WTC11 (cell line): Measurements from ENCODE around the gene EDN1. TPM values are rescaled to one million over a fixed set of nuclear protein-coding genes. Genes with fewer than 3 reads are reported as not detected.

Experiments used
- ATAC-seq: fragments of 200-7000 bp; cut with Tn5 transposase; 2 replicates; pipeline ENCODE4 v1.10.0; 2021; ENCODE audit warnings: mild to moderate bottlenecking, moderate library complexity
- CTCF ChIA-PET: fragments of 300-600 bp; sonication (Branson Sonifier 250); formaldehyde crosslinking; loops from one replicate; lab custom pipeline; 2021; ENCODE audit warnings: antibody characterized with exemption; lab: Charles Lee
- POLR2A ChIA-PET: fragments of 350-600 bp; sonication (Branson Sonifier 250); formaldehyde crosslinking; loops from one replicate; lab custom pipeline; 2021; ENCODE audit warnings: antibody characterized with exemption; lab: Charles Lee
- DNase-seq: peaks from one replicate; pipeline ENCODE4 v3.0.0; 2021; ENCODE audit warnings: low spot score
- H3K27ac Mint-ChIP-seq: 2 replicates; pipeline ENCODE4 v1.8.0; 2021; ENCODE audit warnings: mixed read lengths
- H3K27me3 Mint-ChIP-seq: 2 replicates; pipeline ENCODE4 v1.8.0; 2021; ENCODE audit warnings: low read depth, mild to moderate bottlenecking, moderate library complexity, mixed read lengths
- H3K36me3 Mint-ChIP-seq: 2 replicates; pipeline ENCODE4 v1.8.0; 2021; ENCODE audit warnings: mixed read lengths
- H3K4me1 Mint-ChIP-seq: 2 replicates; pipeline ENCODE4 v1.8.0; 2022; ENCODE audit warnings: mixed read lengths
- H3K4me3 Mint-ChIP-seq: 2 replicates; pipeline ENCODE4 v1.8.0; 2021; ENCODE audit warnings: mild to moderate bottlenecking, moderate library complexity, mixed read lengths
- H3K9me3 Mint-ChIP-seq: 2 replicates; pipeline ENCODE4 v1.8.0; 2021; ENCODE audit warnings: mixed read lengths
- CBFB ChIP-seq: sonication (generic); formaldehyde crosslinking; IDR thresholded peaks from 2 replicates; pipeline ENCODE4 v1.8.1; 2022; ENCODE audit warnings: mild to moderate bottlenecking, low read depth, missing genetic modification reagents
- CDX4 ChIP-seq: fragments of 250-450 bp; sonication (Bioruptor Pico); IDR thresholded peaks from 2 replicates; pipeline ENCODE4 v1.9.0; 2021; ENCODE audit warnings: moderate library complexity, mild to moderate bottlenecking, inconsistent platforms, borderline replicate concordance
- CREB1 ChIP-seq: sonication (generic); formaldehyde crosslinking; IDR thresholded peaks from 2 replicates; pipeline ENCODE4 v1.8.0; 2023; ENCODE audit warnings: mild to moderate bottlenecking, missing genetic modification reagents
- ELF4 ChIP-seq: sonication (generic); formaldehyde crosslinking; IDR thresholded peaks from 2 replicates; pipeline ENCODE4 v1.8.1; 2022; ENCODE audit warnings: low read depth, mild to moderate bottlenecking, moderate library complexity, missing genetic modification reagents
- EMX1 ChIP-seq: fragments of 250-450 bp; sonication (Bioruptor Pico); IDR thresholded peaks from 2 replicates; pipeline ENCODE4 v1.8.0; 2021; ENCODE audit warnings: mild to moderate bottlenecking
- FOXJ3 ChIP-seq: sonication (generic); formaldehyde crosslinking; IDR thresholded peaks from 2 replicates; pipeline ENCODE4 v1.9.0; 2021; ENCODE audit warnings: missing genetic modification reagents, mild to moderate bottlenecking, borderline replicate concordance
- NR1H2 ChIP-seq: sonication (generic); formaldehyde crosslinking; IDR thresholded peaks from 2 replicates; pipeline ENCODE4 v1.9.0; 2021; ENCODE audit warnings: mild to moderate bottlenecking, moderate library complexity, missing genetic modification reagents
- NR3C1 ChIP-seq: sonication (generic); formaldehyde crosslinking; conservative IDR thresholded peaks from 2 replicates; pipeline ENCODE4 v1.8.1; 2023; ENCODE audit warnings: low read depth, mild to moderate bottlenecking, missing genetic modification reagents
- RORB ChIP-seq: fragments of 250-450 bp; sonication (Bioruptor Pico); IDR thresholded peaks from 2 replicates; pipeline ENCODE4 v1.9.0; 2021; ENCODE audit warnings: mild to moderate bottlenecking
- USF1 ChIP-seq: sonication (generic); formaldehyde crosslinking; IDR thresholded peaks from 2 replicates; pipeline ENCODE4 v1.8.0; 2022; ENCODE audit warnings: mild to moderate bottlenecking, missing genetic modification reagents
- ZBTB43 ChIP-seq: sonication (generic); formaldehyde crosslinking; IDR thresholded peaks from 2 replicates; pipeline ENCODE4 v1.8.1; 2023; ENCODE audit warnings: mild to moderate bottlenecking, missing genetic modification reagents
- ZNF671 ChIP-seq: fragments of 250-450 bp; sonication (Bioruptor Pico); IDR thresholded peaks from 2 replicates; pipeline ENCODE4 v1.8.0; 2021; ENCODE audit warnings: mild to moderate bottlenecking
- total RNA-seq: library from RNA; stranded (reverse); gene quantifications from 3 replicates; pipeline ENCODE4 v1.2.3, GENCODE V29; 2021
- TF ChIP-seq, protein P1 (sequence below): fragments of 250-450 bp; sonication (Bioruptor Pico); conservative IDR thresholded peaks from 2 replicates; pipeline ENCODE4 v1.9.0; 2021; ENCODE audit warnings: mild to moderate bottlenecking
- TF ChIP-seq, protein P2 (sequence below): sonication (generic); formaldehyde crosslinking; IDR thresholded peaks from 2 replicates; pipeline ENCODE4 v1.8.0; 2023; ENCODE audit warnings: missing genetic modification reagents, mild to moderate bottlenecking, borderline replicate concordance
- TF ChIP-seq, protein P3 (sequence below): sonication (generic); formaldehyde crosslinking; IDR thresholded peaks from 2 replicates; pipeline ENCODE4 v1.8.1; 2022; ENCODE audit warnings: missing genetic modification reagents, borderline replicate concordance
- TF ChIP-seq, protein P4 (sequence below): fragments of 250-450 bp; sonication (Bioruptor Pico); IDR thresholded peaks from 2 replicates; pipeline ENCODE4 v1.9.0; 2021; ENCODE audit warnings: mild to moderate bottlenecking
- TF ChIP-seq, protein P5 (sequence below): fragments of 200-600 bp; IDR thresholded peaks from 2 replicates; pipeline ENCODE4 v1.8.0; 2022; ENCODE audit warnings: antibody characterized with exemption

The EDN1 gene
- total RNA-seq, 1 experiment from 2014 or later = 1.0 TPM

GRCh38 chr6:12312736-12313135, 22.6 kb downstream of the EDN1 start:
- Mint-ChIP-seq H3K9me3 (peaks cover 15% of the 10 kb centered on the region), H3K4me1 (no peaks in the 10 kb centered on the region)

More at GRCh38 chr6:12312736-12313135, 22.6 kb downstream of the EDN1 start:
- ChIA-PET POLR2A (no interaction called here), CTCF (interaction anchor here (2.0 kb wide), 1 partner anchor 23 kb away, joined by 4 read pairs; the partner anchor contains the start of gene EDN1)
- Mint-ChIP-seq H3K27me3 (no peaks in the 10 kb centered on the region), H3K4me3 (no peak overlapping the region), H3K36me3 (peaks cover 5% of the 10 kb centered on the region), H3K27ac (no peak overlapping the region)
- TF ChIP-seq NR1H2 (CRISPR knock-in tag) (no peak), CDX4 (CRISPR knock-in tag) (no peak), RORB (CRISPR knock-in tag) (no peak), USF1 (no peak), ZBTB43 (CRISPR knock-in tag) (no peak), CREB1 (no peak), ZNF671 (CRISPR knock-in tag) (no peak), NR3C1 (CRISPR knock-in tag) (no peak), ELF4 (CRISPR knock-in tag) (no peak), CBFB (CRISPR knock-in tag) (no peak), FOXJ3 (CRISPR knock-in tag) (no peak), EMX1 (CRISPR knock-in tag) (no peak)
- TF ChIP-seq, protein P1, sequence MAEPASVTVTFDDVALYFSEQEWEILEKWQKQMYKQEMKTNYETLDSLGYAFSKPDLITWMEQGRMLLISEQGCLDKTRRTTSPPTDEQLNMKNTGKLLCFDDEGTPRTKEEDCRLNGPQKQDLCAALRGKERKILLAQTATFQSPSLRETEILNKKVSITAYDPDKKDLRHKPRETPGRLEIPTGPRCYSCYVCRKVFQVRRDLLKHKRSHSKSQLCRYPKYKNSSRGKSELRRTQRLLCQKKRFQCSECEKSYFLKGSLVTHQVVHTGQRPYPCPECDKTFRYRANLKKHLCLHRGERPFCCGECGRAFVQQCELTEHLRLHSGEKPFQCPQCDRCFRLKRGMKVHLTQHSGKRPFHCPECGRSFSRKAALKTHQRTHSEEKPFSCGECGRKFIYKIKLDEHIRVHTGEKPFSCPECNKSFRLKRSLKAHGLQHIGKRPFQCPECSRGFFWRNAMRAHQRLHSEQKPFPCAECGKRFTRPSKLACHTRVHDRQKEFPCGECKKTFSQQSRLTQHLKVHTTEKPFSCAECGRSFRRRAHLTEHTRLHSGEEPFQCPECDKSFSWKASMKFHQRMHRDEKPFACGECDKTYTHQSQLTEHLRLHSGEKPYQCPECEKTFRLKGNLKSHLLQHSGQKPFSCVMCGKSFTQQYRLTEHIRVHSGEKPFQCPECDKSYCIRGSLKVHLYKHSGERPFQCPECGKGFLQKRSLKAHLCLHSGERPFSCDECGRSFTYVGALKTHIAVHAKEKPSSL (CRISPR knock-in tag) = no peak
- TF ChIP-seq, protein P2, sequence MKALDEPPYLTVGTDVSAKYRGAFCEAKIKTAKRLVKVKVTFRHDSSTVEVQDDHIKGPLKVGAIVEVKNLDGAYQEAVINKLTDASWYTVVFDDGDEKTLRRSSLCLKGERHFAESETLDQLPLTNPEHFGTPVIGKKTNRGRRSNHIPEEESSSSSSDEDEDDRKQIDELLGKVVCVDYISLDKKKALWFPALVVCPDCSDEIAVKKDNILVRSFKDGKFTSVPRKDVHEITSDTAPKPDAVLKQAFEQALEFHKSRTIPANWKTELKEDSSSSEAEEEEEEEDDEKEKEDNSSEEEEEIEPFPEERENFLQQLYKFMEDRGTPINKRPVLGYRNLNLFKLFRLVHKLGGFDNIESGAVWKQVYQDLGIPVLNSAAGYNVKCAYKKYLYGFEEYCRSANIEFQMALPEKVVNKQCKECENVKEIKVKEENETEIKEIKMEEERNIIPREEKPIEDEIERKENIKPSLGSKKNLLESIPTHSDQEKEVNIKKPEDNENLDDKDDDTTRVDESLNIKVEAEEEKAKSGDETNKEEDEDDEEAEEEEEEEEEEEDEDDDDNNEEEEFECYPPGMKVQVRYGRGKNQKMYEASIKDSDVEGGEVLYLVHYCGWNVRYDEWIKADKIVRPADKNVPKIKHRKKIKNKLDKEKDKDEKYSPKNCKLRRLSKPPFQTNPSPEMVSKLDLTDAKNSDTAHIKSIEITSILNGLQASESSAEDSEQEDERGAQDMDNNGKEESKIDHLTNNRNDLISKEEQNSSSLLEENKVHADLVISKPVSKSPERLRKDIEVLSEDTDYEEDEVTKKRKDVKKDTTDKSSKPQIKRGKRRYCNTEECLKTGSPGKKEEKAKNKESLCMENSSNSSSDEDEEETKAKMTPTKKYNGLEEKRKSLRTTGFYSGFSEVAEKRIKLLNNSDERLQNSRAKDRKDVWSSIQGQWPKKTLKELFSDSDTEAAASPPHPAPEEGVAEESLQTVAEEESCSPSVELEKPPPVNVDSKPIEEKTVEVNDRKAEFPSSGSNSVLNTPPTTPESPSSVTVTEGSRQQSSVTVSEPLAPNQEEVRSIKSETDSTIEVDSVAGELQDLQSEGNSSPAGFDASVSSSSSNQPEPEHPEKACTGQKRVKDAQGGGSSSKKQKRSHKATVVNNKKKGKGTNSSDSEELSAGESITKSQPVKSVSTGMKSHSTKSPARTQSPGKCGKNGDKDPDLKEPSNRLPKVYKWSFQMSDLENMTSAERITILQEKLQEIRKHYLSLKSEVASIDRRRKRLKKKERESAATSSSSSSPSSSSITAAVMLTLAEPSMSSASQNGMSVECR = no peak
- TF ChIP-seq, protein P3, sequence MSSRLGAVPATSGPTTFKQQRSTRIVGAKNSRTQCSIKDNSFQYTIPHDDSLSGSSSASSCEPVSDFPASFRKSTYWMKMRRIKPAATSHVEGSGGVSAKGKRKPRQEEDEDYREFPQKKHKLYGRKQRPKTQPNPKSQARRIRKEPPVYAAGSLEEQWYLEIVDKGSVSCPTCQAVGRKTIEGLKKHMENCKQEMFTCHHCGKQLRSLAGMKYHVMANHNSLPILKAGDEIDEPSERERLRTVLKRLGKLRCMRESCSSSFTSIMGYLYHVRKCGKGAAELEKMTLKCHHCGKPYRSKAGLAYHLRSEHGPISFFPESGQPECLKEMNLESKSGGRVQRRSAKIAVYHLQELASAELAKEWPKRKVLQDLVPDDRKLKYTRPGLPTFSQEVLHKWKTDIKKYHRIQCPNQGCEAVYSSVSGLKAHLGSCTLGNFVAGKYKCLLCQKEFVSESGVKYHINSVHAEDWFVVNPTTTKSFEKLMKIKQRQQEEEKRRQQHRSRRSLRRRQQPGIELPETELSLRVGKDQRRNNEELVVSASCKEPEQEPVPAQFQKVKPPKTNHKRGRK (CRISPR knock-in tag) = no peak
- TF ChIP-seq, protein P4, sequence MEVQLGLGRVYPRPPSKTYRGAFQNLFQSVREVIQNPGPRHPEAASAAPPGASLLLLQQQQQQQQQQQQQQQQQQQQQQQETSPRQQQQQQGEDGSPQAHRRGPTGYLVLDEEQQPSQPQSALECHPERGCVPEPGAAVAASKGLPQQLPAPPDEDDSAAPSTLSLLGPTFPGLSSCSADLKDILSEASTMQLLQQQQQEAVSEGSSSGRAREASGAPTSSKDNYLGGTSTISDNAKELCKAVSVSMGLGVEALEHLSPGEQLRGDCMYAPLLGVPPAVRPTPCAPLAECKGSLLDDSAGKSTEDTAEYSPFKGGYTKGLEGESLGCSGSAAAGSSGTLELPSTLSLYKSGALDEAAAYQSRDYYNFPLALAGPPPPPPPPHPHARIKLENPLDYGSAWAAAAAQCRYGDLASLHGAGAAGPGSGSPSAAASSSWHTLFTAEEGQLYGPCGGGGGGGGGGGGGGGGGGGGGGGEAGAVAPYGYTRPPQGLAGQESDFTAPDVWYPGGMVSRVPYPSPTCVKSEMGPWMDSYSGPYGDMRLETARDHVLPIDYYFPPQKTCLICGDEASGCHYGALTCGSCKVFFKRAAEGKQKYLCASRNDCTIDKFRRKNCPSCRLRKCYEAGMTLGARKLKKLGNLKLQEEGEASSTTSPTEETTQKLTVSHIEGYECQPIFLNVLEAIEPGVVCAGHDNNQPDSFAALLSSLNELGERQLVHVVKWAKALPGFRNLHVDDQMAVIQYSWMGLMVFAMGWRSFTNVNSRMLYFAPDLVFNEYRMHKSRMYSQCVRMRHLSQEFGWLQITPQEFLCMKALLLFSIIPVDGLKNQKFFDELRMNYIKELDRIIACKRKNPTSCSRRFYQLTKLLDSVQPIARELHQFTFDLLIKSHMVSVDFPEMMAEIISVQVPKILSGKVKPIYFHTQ (CRISPR knock-in tag) = no peak
- TF ChIP-seq, protein P5, sequence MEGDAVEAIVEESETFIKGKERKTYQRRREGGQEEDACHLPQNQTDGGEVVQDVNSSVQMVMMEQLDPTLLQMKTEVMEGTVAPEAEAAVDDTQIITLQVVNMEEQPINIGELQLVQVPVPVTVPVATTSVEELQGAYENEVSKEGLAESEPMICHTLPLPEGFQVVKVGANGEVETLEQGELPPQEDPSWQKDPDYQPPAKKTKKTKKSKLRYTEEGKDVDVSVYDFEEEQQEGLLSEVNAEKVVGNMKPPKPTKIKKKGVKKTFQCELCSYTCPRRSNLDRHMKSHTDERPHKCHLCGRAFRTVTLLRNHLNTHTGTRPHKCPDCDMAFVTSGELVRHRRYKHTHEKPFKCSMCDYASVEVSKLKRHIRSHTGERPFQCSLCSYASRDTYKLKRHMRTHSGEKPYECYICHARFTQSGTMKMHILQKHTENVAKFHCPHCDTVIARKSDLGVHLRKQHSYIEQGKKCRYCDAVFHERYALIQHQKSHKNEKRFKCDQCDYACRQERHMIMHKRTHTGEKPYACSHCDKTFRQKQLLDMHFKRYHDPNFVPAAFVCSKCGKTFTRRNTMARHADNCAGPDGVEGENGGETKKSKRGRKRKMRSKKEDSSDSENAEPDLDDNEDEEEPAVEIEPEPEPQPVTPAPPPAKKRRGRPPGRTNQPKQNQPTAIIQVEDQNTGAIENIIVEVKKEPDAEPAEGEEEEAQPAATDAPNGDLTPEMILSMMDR = no peak
- ATAC-seq (no peak), DNase-seq (no peak)
